ENCODE results near the gene MYO1B.
"Not testable (repeated sequence)": the region's sequence is repeated elsewhere in the genome, so short reads cannot be mapped to it uniquely, and the experiment has no call there.

MYO1B gene

DNA sequence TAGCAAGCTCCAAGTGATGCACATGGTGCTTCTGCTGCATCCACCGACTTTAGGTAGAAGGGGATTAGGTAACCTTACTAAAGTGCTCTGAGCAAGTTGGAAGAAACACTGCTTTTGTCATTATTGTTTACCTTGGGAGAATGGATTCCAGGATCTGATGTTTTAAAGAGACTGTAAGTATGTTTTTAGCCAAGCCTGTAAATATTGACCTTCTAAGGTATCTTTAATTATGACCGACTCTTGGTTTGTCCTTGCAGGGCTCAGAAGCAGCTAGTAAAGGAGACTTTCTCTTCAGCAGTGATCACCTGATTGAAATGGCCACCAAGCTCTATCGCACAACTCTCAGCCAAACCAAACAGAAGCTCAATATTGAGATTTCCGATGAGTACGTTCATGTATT is 170.7 kb downstream of the MYO1B start:
- DNase-seq = no peak

DNA sequence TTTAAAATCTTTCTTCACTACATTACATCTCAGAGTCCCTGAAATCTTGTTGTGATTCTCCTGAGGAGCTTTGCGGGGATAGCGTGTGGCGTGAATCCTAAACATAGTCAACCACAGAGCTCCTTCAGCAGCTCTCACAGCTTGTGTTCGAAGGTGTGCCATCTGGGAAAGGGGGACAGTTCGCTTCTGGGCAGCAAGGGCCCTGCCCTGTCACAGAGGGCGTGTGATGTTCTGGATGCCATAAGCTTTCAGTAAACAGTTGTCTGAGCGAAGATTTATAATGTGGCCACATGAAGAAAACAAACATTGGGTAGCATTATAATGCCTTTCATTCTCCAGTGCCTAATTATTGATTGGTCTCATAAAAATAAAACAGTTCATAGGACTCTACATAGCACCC is 172.5 kb downstream of the MYO1B start:
- DNase-seq = no peak

DNA sequence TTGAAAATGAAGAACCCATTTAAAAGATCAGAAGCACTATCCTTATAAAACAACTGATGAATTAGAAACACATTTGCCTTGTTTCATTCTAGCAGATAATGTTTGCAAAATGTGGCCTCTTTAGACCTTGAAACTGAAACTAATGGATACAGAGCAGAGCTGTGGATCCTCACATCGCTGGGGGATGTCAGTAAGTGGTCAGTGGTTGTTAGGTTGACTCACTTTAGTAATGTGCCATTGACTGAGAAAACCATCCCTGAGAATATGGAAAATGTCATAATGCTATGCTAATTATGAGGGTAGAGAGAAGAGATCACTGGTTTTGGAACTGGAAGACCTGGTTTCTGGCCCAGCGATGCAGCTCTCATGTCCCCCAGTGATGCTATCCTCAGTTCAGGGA is 176.7 kb downstream of the MYO1B start:
- no peak for DNase-seq

DNA sequence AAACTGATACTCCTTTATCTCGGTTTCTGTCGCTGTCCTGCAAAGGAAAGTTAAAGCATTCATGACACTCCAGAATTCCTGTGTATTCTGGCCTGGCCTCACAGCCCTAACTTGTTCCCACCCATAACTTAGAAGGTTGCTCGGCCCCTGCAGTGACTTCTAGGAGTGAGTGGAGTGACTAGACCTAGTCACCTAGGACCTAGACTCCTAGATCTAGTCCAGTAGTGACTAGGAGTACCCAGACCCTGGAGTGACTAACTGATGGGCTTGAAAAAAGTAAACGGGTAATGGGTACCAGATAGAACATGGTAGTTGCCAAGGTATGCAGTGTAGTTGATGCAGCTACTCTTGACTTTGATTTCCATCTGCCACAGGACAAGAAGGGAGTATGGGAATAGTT is 181.8 kb downstream of the MYO1B start:
- DNase-seq = no peak

DNA sequence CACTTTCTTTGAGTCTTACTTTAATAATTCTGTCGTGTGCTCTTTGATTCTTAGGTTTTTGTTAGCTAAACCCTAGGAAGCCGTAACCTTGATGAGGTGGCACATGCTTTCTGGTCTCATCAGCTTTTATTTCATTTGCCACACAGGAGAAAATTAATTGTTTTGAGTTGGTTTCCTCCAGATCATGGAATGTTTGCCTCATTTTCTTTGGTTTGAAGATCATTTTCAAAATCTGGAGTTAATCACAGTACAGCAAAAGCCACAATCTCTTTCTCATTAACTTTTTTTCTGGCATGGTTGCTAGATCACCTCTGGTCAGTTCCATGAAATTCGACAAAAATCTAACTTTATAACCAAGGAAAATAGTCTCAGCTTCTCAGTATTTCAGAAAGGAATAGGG is 182.9 kb downstream of the MYO1B start:
- DNase-seq = no peak

DNA sequence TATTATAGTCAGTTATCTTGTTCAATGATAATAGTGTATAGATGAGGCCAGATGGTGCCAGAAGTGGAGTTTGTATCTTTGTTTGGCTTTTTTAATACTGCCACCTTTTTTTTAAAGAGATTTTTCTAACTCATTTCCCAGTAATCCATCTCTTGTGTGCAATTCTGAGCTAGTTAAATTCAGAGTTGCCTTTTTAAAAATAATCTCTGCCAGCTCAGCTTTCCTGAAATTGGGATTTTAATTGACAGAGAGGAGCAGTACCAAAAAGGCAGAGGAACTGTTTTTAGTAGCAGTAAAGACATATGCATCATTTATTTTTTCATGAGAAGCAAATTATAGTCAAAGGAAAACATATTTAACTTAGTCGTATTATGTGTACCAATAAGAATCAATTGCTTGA is 185.3 kb downstream of the MYO1B start:
- DNase-seq = no peak

DNA sequence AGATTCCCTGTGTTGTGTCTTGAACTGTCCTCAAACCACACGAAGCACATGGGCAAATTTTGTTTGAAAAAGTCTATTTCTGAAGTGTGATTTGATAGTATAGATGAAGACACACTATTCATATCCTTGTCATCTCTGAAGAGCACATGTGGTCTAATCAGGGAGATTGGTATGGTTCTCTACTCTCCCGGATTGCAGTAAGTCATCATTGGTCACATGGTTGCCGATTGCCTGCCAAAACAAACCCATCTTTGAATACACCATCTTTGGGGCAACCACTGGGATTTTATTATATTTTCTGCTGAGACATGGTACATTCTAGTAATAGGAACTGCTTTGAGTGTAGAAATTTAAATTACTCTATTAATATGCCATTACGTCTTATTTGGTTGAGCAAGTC is 186.9 kb downstream of the MYO1B start:
- no peak for DNase-seq

DNA sequence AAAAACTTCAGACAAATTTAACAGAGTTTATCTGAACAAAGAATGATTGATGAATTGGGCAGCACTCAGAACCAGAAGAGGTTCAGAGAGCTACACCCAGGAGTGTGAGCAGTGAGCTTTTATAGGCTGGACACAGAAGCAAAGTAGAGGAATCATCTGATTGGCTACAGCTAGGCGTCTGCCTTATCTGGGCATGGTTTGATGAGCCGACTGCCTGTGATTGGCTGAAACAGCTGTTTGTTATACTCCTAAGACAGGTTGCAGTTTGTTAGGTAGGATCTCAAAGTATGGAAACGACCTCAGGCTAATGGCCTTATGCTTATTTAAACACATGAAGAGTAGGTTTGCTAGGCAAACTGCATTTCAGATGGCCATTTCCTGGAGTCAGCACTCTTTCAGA is 188.9 kb downstream of the MYO1B start:
- no peak for DNase-seq

DNA sequence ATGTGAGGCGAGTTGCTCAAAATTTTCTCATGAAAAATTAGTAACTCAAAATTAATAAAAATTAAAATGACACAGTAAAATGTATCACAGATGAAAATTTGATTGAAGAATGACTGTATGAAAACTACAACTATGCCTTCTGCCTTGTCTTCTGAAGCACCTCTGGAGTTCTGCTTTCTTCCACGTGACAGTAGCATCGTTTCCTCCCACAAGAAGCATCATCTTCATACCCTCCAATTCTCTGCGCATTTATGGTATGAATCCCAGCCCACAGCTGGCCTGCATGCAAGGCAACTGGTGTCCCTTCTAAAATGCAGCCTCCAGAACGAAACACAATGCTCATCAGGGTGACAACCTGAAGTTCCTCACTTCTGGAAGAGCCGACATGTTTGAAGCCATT is 189.9 kb downstream of the MYO1B start:
- no peak for DNase-seq

DNA sequence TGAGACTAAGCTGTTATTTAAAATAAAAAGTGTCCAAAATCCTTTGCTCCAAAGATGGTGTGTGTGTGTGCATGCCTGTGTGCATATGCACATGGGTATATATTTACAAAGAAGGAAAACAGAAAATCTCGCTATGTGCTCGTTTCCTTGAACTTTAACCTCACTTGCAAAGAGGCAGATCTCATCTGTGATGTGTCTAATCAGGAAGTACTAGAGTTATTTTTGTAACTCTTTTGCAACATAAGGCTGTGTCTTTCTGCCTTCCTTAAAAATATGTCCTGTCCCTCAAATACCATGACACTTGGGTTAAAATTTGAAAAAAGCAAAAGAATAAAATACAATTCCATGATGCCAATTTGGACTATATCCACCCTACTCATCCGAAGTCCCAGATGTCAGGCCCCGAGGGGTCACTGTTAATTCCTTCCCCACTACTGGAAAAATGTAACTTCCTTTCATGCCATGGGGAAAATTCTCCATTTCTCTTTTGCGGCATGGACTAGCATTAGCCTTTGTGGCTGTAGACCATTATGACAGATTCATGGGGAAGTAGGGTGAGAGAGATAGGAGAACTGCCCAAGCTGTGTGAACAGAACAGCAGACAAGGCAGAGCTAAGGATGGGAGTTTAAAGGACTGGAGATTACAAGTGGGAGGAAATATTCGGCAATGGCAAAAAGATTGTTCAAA is 191.3 kb downstream of the MYO1B start:
- DNase-seq = no peak

DNA sequence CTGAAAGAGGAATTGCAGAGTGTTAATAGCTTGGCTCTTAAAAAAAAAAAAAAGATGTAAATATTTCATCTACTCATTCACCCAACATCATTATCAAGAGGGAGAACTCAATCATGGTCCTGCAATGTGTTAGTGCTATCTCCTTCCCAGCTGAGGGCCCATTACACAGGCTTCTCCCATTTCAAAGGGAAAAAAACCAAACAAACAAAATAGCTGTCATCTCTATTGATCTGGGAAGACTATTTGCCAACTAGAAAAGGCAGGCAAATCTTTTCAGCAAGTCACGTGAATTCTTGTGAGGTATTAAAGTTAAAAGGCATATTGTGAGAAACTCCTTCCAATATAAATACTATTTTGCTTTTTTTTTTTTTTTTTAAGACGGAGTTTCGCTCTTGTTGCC is 194.3 kb downstream of the MYO1B start:
- DNase-seq = no peak

DNA sequence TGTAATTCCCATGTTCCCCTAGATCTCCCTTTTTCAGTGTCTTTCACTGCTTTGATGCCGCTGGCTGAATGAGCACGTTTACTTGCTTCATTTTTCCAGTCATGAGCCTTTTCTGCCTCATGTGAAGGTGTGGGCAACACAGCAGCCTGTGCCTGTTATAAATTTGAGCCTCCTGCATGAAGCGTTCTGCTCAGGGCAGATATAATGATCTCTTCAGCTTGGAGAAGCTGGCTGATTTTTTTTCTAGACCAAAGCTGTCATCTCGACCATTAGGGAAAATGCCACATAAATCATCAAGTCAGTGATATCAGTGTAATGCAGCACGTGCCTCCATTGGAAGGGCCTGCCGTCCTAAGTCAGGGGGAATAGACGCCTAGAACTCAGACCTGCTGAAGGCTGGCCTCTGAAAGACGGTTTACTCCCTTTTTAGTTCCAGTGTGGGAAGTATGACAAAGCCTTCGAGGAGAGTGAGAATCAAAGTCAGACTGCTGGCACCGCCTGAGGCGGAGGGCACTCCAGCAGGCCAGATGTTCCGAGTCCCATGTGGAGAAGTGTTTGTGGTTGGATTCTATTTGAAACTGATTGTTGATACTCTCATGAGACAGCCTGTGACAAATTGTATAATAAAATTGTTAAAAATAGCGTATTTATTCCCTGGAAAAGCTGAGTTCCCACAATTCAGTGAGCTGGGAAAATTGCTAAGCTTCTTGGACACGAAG is 196.5 kb downstream of the MYO1B start:
- DNase-seq = no peak

DNA sequence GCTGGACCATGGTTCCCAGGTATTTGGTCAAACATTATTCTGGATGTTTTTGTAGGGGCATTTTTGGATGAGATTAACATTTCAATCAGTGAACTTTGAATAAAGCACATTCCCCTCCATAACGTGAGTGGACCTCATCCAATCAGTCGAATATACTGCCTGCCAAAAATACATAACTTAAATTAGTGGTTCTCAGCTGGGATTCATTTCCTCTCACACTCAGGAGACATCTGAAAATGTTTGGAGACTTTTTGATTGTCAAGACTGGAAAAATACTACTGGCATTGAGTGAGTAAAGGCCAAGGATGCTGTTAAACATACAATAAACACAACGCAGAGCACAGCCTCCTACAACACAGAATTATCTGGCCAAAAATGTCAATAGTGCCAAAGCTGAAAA is 198.2 kb downstream of the MYO1B start:
- no peak for DNase-seq

DNA sequence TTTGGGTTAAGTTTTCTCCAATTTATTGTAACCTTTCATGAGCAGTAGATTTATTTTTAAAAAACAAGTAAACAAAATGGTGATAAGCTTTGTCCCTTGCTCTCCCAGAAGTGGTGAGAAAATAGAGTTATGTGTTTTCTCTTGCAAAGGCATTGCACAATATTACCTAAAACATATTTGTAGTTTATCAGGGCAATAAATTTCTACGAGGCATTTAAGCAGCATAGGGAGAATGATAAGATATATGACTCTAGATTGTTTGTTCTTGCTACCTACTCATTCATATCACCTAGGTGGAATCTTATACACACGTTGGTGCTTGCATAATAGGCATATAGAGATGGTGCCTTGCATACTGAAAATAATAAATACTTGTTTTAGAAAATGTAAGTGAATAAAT is 201.7 kb downstream of the MYO1B start:
- no peak for DNase-seq

DNA sequence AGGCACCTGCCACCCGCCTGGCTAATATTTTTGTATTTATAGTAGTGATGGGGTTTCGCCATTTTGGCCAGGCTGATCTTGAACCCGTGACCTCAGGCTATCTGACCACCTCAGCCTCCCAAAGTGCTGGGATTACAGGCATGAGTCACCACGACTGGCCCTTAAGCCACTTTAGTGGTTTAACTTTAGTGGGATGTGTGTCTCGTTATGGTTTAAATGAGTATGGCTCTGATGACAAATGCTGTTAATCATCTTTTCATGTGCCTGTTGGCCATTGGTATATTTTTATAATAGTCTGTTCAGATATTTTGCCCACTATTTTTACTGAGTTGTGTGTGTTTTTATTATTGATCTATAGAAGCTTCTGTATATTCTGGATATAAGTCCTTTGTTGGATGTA is 205.9 kb downstream of the MYO1B start:
- no peak for DNase-seq

DNA sequence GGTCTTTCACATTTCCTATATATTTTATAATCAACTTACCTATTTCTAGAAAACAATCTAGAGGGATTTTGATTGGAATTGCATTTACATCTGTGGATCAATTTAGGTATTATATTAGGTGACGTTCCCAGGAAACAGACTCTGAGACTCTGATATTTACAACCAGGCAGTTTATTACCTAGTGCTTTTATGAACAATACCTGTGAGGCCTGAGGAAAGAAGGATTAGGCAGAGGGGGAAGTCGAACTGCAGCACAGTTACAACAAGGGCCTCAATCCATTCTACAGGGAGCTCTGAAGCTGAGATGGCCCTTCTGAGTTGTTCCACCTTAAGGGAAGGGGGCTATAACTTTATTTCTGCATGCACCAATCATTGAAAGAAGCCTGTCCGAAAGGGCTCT is 206.9 kb downstream of the MYO1B start:
- no peak for DNase-seq

DNA sequence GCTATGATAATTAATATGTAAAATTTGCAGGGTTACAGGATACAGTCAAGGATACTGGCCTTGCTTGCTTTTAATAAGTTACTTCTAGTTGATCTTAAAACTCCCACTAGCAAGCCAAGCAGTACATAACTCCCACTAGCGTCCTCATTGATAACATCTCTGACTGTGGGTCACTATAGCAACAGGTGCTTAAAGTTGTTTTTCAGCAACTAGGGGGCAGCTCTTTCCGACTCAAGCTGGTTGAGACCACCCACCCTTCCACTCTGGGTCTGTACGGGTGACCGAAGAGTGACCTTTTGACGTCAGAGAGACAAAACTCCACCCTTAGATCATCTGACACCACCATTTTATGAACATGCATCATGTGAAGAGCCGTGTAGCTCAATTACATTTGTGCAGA is 208.6 kb downstream of the MYO1B start:
- no peak for DNase-seq

DNA sequence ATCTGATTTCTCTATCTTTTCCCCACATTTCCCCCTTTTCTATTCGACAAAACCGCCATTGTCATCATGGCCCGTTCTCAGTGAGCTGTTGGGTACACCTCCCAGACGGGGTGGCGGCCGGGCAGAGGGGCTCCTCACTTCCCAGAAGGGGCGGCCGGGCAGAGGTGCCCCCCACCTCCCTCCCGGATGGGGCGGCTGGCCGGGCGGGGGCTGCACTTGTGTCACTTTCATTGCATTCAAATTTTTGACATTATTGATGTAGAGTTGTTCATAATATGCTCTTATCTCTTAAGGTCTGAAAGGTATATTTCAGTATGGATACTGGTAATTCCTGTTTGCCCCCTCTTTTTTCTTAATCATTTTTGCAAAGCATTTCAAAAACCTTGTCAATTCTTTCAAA is 211.3 kb downstream of the MYO1B start:
- not testable (repeated sequence) for DNase-seq

DNA sequence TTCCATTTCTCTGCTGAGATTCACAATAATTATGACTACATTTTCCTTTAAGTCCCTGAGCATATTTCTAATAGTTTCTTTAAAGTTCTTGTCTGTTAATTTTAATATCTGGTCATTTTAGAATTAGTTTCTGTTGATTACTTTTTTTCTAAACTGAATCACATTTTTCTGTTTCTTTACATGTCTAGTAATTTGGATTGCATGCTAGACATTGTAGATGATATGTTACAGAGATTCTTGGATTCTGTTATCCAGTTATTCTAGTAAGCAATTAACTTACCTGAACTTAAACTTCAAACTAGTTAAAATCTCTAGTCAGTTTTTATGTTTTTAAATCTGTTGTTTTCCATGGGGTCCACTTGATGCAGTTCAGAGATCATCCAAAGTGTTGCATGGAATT is 214.0 kb downstream of the MYO1B start:
- no peak for DNase-seq

DNA sequence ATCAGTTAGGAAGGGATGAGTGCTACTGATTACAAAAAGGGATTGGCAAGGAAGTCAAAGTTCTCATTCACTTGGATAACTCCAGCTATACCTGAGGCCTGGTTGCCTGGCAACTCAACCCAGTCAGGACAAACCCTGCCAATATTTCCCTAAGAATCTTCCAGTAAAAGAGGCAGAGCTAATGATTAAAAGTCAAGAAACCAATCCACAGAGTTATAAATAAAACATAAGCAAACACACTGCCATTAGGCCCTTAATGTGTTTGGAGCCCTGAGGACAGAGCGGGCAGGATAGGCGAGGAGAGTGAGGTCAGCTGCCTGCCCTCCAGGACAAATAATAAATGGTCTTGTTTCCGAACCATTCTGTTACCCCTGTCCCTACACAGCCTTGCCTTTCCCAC is 217.2 kb downstream of the MYO1B start:
- no peak for DNase-seq

DNA sequence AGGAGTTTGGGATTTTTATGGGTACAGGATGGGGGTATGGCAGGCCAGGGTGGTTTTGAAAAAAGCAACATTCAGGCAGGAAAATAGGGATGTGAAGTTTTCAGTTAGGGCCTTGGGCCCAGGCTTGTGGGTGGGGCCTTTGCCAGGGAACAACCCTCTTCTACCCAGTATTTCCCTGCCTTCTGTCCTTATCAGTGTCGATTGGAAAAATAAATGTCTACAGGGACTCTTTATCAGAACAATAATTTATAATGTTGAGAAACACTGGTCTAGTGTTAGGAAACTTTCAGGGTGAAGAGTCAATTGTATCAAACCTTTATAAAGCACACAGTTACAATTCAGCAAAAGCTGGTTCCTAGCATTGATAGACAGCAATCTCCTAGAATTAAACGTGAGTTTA is 218.6 kb downstream of the MYO1B start:
- DNase-seq = no peak

DNA sequence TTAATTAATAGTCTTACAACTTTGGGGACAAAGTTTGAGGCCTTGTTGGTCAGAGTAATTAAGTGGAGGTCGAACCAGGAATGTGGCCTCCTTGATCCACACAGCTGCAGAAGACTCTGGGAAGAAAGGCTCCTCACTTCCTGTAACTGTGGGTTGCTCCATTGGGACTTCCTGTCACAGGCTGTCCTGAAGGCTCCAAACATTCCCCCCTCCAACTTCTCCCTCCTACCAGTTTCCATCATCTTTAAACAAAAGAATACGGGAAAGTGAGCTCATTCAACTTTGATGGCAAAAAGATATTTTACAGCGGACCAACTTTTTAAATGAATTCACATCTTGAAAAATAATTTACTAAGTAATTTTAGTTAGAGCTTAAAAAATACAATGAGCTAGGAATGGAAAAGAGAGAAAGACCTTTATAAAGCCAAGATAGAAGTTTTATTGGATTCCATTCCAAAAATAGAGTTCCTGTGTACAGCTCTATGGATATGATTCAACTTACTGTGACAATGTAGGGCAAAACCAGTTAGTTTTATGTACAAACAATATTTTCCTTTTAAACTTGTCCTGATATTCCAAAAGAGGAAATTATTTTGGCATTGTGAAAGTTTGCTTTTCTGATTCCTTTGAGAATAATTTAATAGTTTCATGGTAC is 220.7 kb downstream of the MYO1B start:
- no peak for DNase-seq

DNA sequence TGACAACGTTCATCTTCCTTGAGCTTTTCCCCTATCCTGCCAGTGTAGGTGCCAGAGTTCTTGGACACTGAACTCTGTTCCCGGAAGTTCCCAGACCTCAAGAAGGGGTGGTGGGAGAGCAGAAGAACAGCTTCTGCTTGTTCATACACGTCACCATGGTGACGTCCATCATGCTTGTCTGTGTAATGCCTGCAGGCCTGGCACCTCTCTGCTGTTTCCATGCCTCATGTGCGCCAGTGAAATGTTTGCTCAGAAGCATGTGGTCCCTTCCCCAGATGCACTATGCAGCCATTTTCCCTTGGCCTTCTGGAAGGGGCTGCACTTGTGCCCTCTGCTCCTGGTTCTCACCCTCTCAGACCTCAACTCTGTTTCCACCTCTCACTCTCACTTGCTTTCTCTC is 221.9 kb downstream of the MYO1B start:
- no peak for DNase-seq

DNA sequence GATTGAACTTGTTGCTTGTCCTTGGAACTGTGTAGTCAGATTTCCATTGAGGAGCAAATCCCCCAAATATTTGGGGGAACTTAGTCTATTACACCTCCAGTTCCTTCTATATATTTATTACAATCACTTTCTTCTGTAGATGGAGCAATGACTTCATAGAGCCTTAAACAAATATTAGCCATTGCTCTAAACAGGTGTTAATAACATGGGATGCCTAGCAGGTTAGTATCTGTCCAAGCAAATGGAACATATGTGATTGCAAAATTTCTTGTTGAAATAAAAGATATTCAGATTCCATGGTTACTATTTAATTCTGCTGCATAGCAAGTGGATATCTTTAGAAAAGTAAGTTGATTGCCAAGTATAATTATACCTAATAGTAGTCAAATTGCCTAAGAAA is 225.1 kb downstream of the MYO1B start:
- no peak for DNase-seq

DNA sequence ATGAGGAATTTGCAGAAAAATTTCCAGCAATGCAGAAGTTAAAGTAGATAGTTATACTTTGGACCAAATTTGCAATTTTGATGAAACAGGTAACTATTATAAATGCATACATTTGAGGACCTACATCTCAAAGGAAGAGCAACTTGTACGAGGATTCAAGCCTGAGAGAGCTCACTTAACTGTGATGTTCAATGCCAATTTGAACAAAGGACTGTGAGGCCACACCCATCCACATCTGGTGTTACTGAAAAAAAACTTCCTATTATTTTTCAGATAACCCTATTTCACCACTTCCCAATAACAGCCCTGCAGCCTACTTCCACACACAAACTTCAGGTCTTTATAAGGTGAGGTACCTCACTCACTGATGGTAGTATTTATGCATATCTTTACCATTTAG is 229.3 kb downstream of the MYO1B start:
- DNase-seq = no peak
